ENCODE results near the gene GCNT4. TPM values are rescaled to one million over a fixed set of nuclear protein-coding genes. Genes with fewer than 3 reads are reported as not detected.
A peak's percentile ranks its signal among the peaks of the same experiment; 100 is the strongest.

GCNT4 gene
- total RNA-seq, 1 donor from 2014 or later = 5.2 TPM

GRCh38 chr5:75051217-75051751, 1.1 kb downstream of the GCNT4 start:
- peak overlapping the region; percentile 33 for H3K27ac Mint-ChIP-seq (ENCODE audit: unreplicated experiment)
- no peaks in the 10 kb centered on the region for H3K36me3 Mint-ChIP-seq (ENCODE audit: unreplicated experiment)
- TF ChIP-seq CTCF (IDR thresholded peaks at IDR 0.05; ENCODE audit: partially characterized antibody, unreplicated experiment) = no peak
- H3K4me3 Mint-ChIP-seq (ENCODE audit: unreplicated experiment) = peak overlapping the region; percentile 94
- no peak for DNase-seq
- H3K9me3 Mint-ChIP-seq (ENCODE audit: unreplicated experiment) = peaks cover 19% of the 10 kb centered on the region
- peaks cover 24% of the 10 kb centered on the region for H3K4me1 Mint-ChIP-seq (ENCODE audit: low read depth, unreplicated experiment)
- H3K27me3 Mint-ChIP-seq (ENCODE audit: unreplicated experiment) = peaks cover 20% of the 10 kb centered on the region

GRCh38 chr5:75050415-75050814, 1.9 kb downstream of the GCNT4 start:
- Mint-ChIP-seq H3K36me3 (ENCODE audit: unreplicated experiment) (no peaks in the 10 kb centered on the region), H3K4me3 (ENCODE audit: unreplicated experiment) (peak overlapping the region; percentile 94), H3K4me1 (ENCODE audit: low read depth, unreplicated experiment) (peaks cover 27% of the 10 kb centered on the region), H3K9me3 (ENCODE audit: unreplicated experiment) (peaks cover 17% of the 10 kb centered on the region), H3K27ac (ENCODE audit: unreplicated experiment) (peak overlapping the region; percentile 24), H3K27me3 (ENCODE audit: unreplicated experiment) (peaks cover 21% of the 10 kb centered on the region)
- peak; percentile 24 for TF ChIP-seq CTCF (IDR thresholded peaks at IDR 0.05; ENCODE audit: partially characterized antibody, unreplicated experiment)
- DNase-seq = peak; percentile 62

GRCh38 chr5:75049456-75050351, 2.7 kb downstream of the GCNT4 start:
- Mint-ChIP-seq H3K27me3 (ENCODE audit: unreplicated experiment) (peaks cover 18% of the 10 kb centered on the region), H3K4me1 (ENCODE audit: low read depth, unreplicated experiment) (peaks cover 25% of the 10 kb centered on the region), H3K27ac (ENCODE audit: unreplicated experiment) (no peak overlapping the region), H3K9me3 (ENCODE audit: unreplicated experiment) (peaks cover 17% of the 10 kb centered on the region), H3K36me3 (ENCODE audit: unreplicated experiment) (no peaks in the 10 kb centered on the region), H3K4me3 (ENCODE audit: unreplicated experiment) (peak overlapping the region; percentile 94)
- peak; percentile 59 for DNase-seq
- TF ChIP-seq CTCF (IDR thresholded peaks at IDR 0.05; ENCODE audit: partially characterized antibody, unreplicated experiment) = peak; percentile 64

GRCh38 chr5:75048457-75048953, 3.9 kb downstream of the GCNT4 start:
- Mint-ChIP-seq H3K27me3 (ENCODE audit: unreplicated experiment) (peaks cover 14% of the 10 kb centered on the region), H3K4me1 (ENCODE audit: low read depth, unreplicated experiment) (peaks cover 21% of the 10 kb centered on the region), H3K9me3 (ENCODE audit: unreplicated experiment) (peaks cover 12% of the 10 kb centered on the region), H3K36me3 (ENCODE audit: unreplicated experiment) (no peaks in the 10 kb centered on the region), H3K4me3 (ENCODE audit: unreplicated experiment) (peak overlapping the region; percentile 38), H3K27ac (ENCODE audit: unreplicated experiment) (no peak overlapping the region)
- no peak for TF ChIP-seq CTCF (IDR thresholded peaks at IDR 0.05; ENCODE audit: partially characterized antibody, unreplicated experiment)
- no peak for DNase-seq

- Mint-ChIP-seq H3K4me3 (ENCODE audit: unreplicated experiment) (no peak overlapping the region), H3K4me1 (ENCODE audit: low read depth, unreplicated experiment) (peaks cover 21% of the 10 kb centered on the region), H3K27ac (ENCODE audit: unreplicated experiment) (no peak overlapping the region), H3K9me3 (ENCODE audit: unreplicated experiment) (peaks cover 13% of the 10 kb centered on the region), H3K27me3 (ENCODE audit: unreplicated experiment) (peaks cover 14% of the 10 kb centered on the region), H3K36me3 (ENCODE audit: unreplicated experiment) (no peaks in the 10 kb centered on the region)
- TF ChIP-seq CTCF (IDR thresholded peaks at IDR 0.05; ENCODE audit: partially characterized antibody, unreplicated experiment) = no peak
- DNase-seq = no peak
Measured at GRCh38 chr5:75047356-75047755, 5.0 kb downstream of the GCNT4 start.

Data from glutamatergic neuron (in vitro differentiated cells).